GM23338 (cell line): ENCODE data around the gene PLD6. TPM values are rescaled to one million over a fixed set of nuclear protein-coding genes. Genes with fewer than 3 reads are reported as not detected.

ENCODE experiments used
- ATAC-seq: fragments of 200-7000 bp; cut with Tn5 transposase; 3 replicates; pipeline ENCODE4 v1.9.1; 2020
- DNase-seq: peaks from one replicate; pipeline ENCODE4 v3.0.0-alpha.2; 2015; ENCODE audit warnings: low spot score
- H2AFZ ChIP-seq: fragments of 200-600 bp; sonication (generic); 2 replicates; pipeline ENCODE4 v1.8.0; 2016; ENCODE audit warnings: antibody characterized with exemption, mild to moderate bottlenecking, moderate library complexity
- H3F3A ChIP-seq: fragments of 200-600 bp; sonication (generic); replicated peaks from 2 replicates; pipeline ENCODE4 v1.8.0; 2017; ENCODE audit warnings: antibody characterized with exemption, mixed run types, low read depth
- H3K27ac ChIP-seq: fragments of 200-600 bp; sonication (generic); 2 replicates; pipeline ENCODE4 v1.6.1; 2016; ENCODE audit warnings: low read depth
- H3K27me3 ChIP-seq: fragments of 200-600 bp; sonication (generic); 2 replicates; pipeline ENCODE4 v1.8.0; 2016; ENCODE audit warnings: mild to moderate bottlenecking, mixed run types, moderate library complexity; ENCODE audit not compliant: insufficient read depth
- H3K36me3 ChIP-seq: fragments of 200-600 bp; sonication (generic); 2 replicates; pipeline ENCODE4 v1.8.0; 2016; ENCODE audit warnings: mild to moderate bottlenecking; ENCODE audit not compliant: insufficient read depth
- H3K4me1 ChIP-seq: fragments of 200-600 bp; sonication (generic); 2 replicates; pipeline ENCODE4 v1.8.0; 2016; ENCODE audit warnings: mild to moderate bottlenecking, moderate library complexity; ENCODE audit not compliant: insufficient read depth
- H3K4me2 ChIP-seq: fragments of 200-600 bp; sonication (generic); 2 replicates; pipeline ENCODE4 v1.7.1; 2017; ENCODE audit warnings: mixed run types
- H3K4me3 ChIP-seq: fragments of 200-600 bp; sonication (generic); 2 replicates; pipeline ENCODE4 v1.6.1; 2016; ENCODE audit warnings: mixed run types
- H3K79me2 ChIP-seq: fragments of 200-600 bp; sonication (generic); replicated peaks from 2 replicates; pipeline ENCODE4 v1.8.0; 2017; ENCODE audit warnings: mild to moderate bottlenecking; ENCODE audit not compliant: insufficient read depth
- H3K9me2 ChIP-seq: fragments of 200-600 bp; sonication (generic); 2 replicates; pipeline ENCODE4 v1.8.0; 2017; ENCODE audit not compliant: insufficient read depth
- H4K20me1 ChIP-seq: fragments of 200-600 bp; sonication (generic); replicated peaks from 2 replicates; pipeline ENCODE4 v1.8.0; 2017; ENCODE audit warnings: mild to moderate bottlenecking; ENCODE audit not compliant: insufficient read depth
- H3K27ac Mint-ChIP-seq: 2 replicates; pipeline ENCODE4 v1.8.0; 2020; ENCODE audit warnings: inconsistent platforms, mild to moderate bottlenecking, moderate library complexity, mixed read lengths
- H3K27me3 Mint-ChIP-seq: 3 replicates; pipeline ENCODE4 v1.8.0; 2022; ENCODE audit warnings: low read depth, mild to moderate bottlenecking, moderate library complexity, mixed read lengths, inconsistent platforms; ENCODE audit not compliant: insufficient read depth, poor library complexity
- H3K36me3 Mint-ChIP-seq: 3 replicates; pipeline ENCODE4 v1.8.0; 2021; ENCODE audit warnings: low read depth, mild to moderate bottlenecking, inconsistent platforms, moderate library complexity, mixed read lengths
- H3K4me1 Mint-ChIP-seq: 3 replicates; pipeline ENCODE4 v1.8.0; 2020; ENCODE audit warnings: mild to moderate bottlenecking, inconsistent platforms, mixed read lengths
- H3K4me3 Mint-ChIP-seq: 3 replicates; pipeline ENCODE4 v1.8.0; 2021; ENCODE audit warnings: moderate library complexity, mild to moderate bottlenecking, inconsistent platforms, mixed read lengths
- H3K9me3 Mint-ChIP-seq: 3 replicates; pipeline ENCODE4 v1.8.0; 2020; ENCODE audit warnings: moderate library complexity, mild to moderate bottlenecking, inconsistent platforms, mixed read lengths
- EZH2 ChIP-seq: fragments of 200-600 bp; sonication (generic); IDR thresholded peaks from one replicate; pipeline ENCODE4 v1.8.0; 2017; ENCODE audit warnings: antibody characterized with exemption, mild to moderate bottlenecking, low read depth; ENCODE audit not compliant: unreplicated experiment
- EZH2phosphoT487 ChIP-seq: fragments of 200-600 bp; sonication (generic); IDR thresholded peaks from one replicate; pipeline ENCODE4 v1.8.1; 2018; ENCODE audit warnings: antibody characterized with exemption; ENCODE audit not compliant: unreplicated experiment
- JUNB ChIP-seq: IDR thresholded peaks from one replicate; pipeline ENCODE4 v1.6.1; 2016; ENCODE audit warnings: antibody characterized with exemption; ENCODE audit not compliant: unreplicated experiment
- NANOG ChIP-seq: IDR thresholded peaks from 2 replicates; pipeline ENCODE4 v1.6.1; 2016; ENCODE audit warnings: antibody characterized with exemption, borderline replicate concordance
- STAT1 ChIP-seq: IDR thresholded peaks from one replicate; pipeline ENCODE4 v1.6.1; 2016; ENCODE audit warnings: antibody characterized with exemption; ENCODE audit not compliant: unreplicated experiment
- ZNF331 ChIP-seq: fragments of 250-450 bp; sonication (Bioruptor Pico); IDR thresholded peaks from 2 replicates; pipeline ENCODE4 v1.5.0; 2020; ENCODE audit warnings: low read depth, mild to moderate bottlenecking, moderate library complexity
- polyA plus RNA-seq: library from polyadenylated mRNA; unstranded; fragments of >200 nt; fragmentation: Nextera tagmentation; extraction: Ambion mirVana; gene quantifications from 2 replicates; pipeline ENCODE4 v1.2.1, GENCODE V29; 2016
- total RNA-seq: library from RNA; depleted of rRNA; stranded (reverse); fragments of >200 nt; shearing (Covaris generic); gene quantifications from 2 replicates; pipeline ENCODE4 v1.2.3, GENCODE V29; 2014
- TF ChIP-seq, protein P1 (sequence below): fragments of 250-450 bp; sonication (Bioruptor Pico); IDR thresholded peaks from 2 replicates; pipeline ENCODE4 v1.5.0; 2020; ENCODE audit warnings: mild to moderate bottlenecking, moderate library complexity
- TF ChIP-seq, protein P2 (sequence below): IDR thresholded peaks from 2 replicates; pipeline ENCODE4 v1.6.1; 2016; ENCODE audit warnings: antibody characterized with exemption

Gene PLD6
- total and polyA plus RNA-seq, 2 experiments from 2014 or later = not detected

DNA sequence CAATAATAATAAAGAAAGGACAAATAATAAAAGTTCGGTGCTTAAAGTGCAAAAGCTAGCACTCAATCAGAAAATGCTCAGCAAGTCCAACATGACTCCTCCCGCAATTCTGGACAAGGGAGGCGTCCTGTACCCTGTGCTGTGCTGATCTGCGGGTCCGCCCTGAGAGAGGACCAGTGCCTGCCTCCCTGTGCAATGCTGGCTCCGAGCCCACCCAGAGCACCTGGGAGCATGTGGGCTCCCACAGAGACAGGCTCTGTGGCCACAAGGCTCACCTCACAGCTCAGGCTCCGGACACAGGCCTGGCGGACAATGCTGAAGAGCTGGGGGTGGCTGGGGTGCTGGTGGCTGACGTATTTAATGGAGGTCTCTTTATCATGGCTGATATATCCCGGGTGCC, 19.8 kb upstream of the PLD6 start:
- no peak overlapping the region for H2AFZ ChIP-seq

GRCh38 chr17:17224137-17224536, 18.0 kb upstream of the PLD6 start:
- H4K20me1 ChIP-seq = peaks cover 6% of the 10 kb centered on the region; the same call in 1 of the 2 replicates
- no peak overlapping the region for H3K4me3 ChIP-seq
- Mint-ChIP-seq H3K27ac (no peak overlapping the region), H3K9me3 (no peaks in the 10 kb centered on the region), H3K36me3 (peaks cover 80% of the 10 kb centered on the region), H3K27me3 (peaks cover 16% of the 10 kb centered on the region), H3K4me3 (no peak overlapping the region), H3K4me1 (no peaks in the 10 kb centered on the region; the same call in 1 of the 3 replicates)
- ATAC-seq = no peak
- no peak for DNase-seq
- H3K4me1 ChIP-seq = no peaks in the 10 kb centered on the region
- H2AFZ ChIP-seq = no peak overlapping the region
- H3K9me2 ChIP-seq = no peaks in the 10 kb centered on the region
- no peak overlapping the region for H3K4me2 ChIP-seq
- no peak overlapping the region for H3K27ac ChIP-seq
- H3F3A ChIP-seq = no peaks in the 10 kb centered on the region
- H3K36me3 ChIP-seq = peaks cover 23% of the 10 kb centered on the region
- no peaks in the 10 kb centered on the region for H3K79me2 ChIP-seq
- TF ChIP-seq EZH2phosphoT487 = no peak
- TF ChIP-seq ZNF331 (CRISPR knock-in tag) = no peak
- no peak for TF ChIP-seq JUNB
- TF ChIP-seq, protein P1, sequence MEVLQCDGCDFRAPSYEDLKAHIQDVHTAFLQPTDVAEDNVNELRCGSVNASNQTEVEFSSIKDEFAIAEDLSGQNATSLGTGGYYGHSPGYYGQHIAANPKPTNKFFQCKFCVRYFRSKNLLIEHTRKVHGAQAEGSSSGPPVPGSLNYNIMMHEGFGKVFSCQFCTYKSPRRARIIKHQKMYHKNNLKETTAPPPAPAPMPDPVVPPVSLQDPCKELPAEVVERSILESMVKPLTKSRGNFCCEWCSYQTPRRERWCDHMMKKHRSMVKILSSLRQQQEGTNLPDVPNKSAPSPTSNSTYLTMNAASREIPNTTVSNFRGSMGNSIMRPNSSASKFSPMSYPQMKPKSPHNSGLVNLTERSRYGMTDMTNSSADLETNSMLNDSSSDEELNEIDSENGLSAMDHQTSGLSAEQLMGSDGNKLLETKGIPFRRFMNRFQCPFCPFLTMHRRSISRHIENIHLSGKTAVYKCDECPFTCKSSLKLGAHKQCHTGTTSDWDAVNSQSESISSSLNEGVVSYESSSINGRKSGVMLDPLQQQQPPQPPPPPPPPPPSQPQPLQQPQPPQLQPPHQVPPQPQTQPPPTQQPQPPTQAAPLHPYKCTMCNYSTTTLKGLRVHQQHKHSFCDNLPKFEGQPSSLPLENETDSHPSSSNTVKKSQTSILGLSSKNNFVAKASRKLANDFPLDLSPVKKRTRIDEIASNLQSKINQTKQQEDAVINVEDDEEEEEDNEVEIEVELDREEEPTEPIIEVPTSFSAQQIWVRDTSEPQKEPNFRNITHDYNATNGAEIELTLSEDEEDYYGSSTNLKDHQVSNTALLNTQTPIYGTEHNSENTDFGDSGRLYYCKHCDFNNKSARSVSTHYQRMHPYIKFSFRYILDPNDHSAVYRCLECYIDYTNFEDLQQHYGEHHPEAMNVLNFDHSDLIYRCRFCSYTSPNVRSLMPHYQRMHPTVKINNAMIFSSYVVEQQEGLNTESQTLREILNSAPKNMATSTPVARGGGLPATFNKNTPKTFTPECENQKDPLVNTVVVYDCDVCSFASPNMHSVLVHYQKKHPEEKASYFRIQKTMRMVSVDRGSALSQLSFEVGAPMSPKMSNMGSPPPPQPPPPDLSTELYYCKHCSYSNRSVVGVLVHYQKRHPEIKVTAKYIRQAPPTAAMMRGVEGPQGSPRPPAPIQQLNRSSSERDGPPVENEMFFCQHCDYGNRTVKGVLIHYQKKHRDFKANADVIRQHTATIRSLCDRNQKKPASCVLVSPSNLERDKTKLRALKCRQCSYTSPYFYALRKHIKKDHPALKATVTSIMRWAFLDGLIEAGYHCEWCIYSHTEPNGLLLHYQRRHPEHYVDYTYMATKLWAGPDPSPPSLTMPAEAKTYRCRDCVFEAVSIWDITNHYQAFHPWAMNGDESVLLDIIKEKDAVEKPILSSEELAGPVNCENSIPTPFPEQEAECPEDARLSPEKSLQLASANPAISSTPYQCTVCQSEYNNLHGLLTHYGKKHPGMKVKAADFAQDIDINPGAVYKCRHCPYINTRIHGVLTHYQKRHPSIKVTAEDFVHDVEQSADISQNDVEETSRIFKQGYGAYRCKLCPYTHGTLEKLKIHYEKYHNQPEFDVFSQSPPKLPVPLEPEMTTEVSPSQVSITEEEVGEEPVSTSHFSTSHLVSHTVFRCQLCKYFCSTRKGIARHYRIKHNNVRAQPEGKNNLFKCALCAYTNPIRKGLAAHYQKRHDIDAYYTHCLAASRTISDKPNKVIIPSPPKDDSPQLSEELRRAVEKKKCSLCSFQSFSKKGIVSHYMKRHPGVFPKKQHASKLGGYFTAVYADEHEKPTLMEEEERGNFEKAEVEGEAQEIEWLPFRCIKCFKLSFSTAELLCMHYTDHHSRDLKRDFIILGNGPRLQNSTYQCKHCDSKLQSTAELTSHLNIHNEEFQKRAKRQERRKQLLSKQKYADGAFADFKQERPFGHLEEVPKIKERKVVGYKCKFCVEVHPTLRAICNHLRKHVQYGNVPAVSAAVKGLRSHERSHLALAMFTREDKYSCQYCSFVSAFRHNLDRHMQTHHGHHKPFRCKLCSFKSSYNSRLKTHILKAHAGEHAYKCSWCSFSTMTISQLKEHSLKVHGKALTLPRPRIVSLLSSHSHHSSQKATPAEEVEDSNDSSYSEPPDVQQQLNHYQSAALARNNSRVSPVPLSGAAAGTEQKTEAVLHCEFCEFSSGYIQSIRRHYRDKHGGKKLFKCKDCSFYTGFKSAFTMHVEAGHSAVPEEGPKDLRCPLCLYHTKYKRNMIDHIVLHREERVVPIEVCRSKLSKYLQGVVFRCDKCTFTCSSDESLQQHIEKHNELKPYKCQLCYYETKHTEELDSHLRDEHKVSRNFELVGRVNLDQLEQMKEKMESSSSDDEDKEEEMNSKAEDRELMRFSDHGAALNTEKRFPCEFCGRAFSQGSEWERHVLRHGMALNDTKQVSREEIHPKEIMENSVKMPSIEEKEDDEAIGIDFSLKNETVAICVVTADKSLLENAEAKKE (CRISPR knock-in tag) = no peak
- no peak for TF ChIP-seq STAT1
- TF ChIP-seq EZH2 = no peak
- TF ChIP-seq NANOG = no peak
- H3K27me3 ChIP-seq = no peaks in the 10 kb centered on the region

More for the DNA sequence above, 19.8 kb upstream of the PLD6 start:
- no peaks in the 10 kb centered on the region for H3F3A ChIP-seq
- H3K27ac ChIP-seq = no peak overlapping the region
- Mint-ChIP-seq H3K9me3 (no peaks in the 10 kb centered on the region), H3K4me3 (no peak overlapping the region), H3K27ac (no peak overlapping the region), H3K36me3 (peaks cover 81% of the 10 kb centered on the region), H3K27me3 (peaks cover 11% of the 10 kb centered on the region), H3K4me1 (no peaks in the 10 kb centered on the region; the same call in 1 of the 3 replicates)
- H3K36me3 ChIP-seq = peaks cover 30% of the 10 kb centered on the region
- H3K9me2 ChIP-seq = no peaks in the 10 kb centered on the region
- H3K27me3 ChIP-seq = no peaks in the 10 kb centered on the region
- H3K4me2 ChIP-seq = no peak overlapping the region
- H4K20me1 ChIP-seq = no peaks in the 10 kb centered on the region; the same call in 1 of the 2 replicates
- DNase-seq (no peak), ATAC-seq (no peak)
- H3K4me1 ChIP-seq = no peaks in the 10 kb centered on the region
- TF ChIP-seq, protein P2, sequence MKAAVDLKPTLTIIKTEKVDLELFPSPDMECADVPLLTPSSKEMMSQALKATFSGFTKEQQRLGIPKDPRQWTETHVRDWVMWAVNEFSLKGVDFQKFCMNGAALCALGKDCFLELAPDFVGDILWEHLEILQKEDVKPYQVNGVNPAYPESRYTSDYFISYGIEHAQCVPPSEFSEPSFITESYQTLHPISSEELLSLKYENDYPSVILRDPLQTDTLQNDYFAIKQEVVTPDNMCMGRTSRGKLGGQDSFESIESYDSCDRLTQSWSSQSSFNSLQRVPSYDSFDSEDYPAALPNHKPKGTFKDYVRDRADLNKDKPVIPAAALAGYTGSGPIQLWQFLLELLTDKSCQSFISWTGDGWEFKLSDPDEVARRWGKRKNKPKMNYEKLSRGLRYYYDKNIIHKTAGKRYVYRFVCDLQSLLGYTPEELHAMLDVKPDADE = no peak
- no peaks in the 10 kb centered on the region for H3K79me2 ChIP-seq
- H3K4me3 ChIP-seq = no peak overlapping the region
